ENCODE results near the gene MAEA. TPM values are rescaled to one million over a fixed set of nuclear protein-coding genes. Genes with fewer than 3 reads are reported as not detected.

The MAEA gene
- 10 to 100 TPM; 61.9 to 66.9 (median 65.3) TPM for total RNA-seq

DNA sequence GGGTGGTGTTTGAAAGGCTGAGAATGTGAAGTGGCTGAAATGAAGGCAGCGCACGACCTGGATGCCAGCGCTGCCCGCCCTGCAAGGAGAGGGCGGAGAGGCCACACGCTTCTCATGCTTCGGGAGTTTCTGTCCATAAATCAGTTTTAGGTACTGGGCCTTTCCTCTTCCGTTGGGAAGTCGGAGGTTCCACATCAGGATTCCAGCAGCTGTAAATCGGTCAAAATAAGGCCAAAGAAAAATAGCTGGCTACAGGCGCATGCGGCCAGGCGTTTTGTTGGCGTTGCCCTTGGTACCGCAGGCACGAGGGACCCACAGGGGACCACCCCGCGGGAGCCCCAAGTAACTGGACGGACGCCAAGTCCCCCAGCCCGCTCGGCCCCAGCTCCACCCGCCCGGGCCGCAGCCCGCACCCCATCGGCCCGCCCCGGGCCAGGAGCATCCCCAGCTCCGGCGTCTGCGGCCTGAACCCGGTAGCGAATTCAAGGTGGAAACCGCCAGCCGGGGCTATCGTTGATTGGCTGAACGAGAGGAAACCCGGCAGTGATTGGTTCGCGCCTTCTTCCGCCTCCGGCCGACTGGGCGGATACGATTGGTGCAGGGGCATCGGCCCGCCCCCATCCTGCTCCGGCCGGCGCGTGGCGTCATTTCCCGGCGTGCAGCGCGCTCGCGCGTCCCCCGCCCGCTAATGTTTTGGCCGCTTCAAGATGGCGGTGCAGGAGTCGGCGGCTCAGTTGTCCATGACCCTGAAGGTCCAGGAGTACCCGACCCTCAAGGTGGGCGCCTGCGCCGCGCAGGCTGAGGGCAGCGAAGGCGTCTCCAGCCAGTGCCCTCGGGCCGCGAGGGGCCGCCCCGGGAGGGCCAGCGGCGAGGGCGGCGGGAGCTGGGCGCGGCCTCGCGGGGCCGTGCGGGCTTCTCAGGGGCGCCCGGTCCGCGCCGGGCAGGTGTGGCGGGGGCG, at the start of gene MAEA:
TSS of gene MAEA (plus strand) at position 685 of the 958 bp plus-strand sequence. CDS start at position 708, 23 bp downstream.
- H3K27me3 Mint-ChIP-seq (ENCODE audit: low read depth): no peaks in the 10 kb centered on the region
- DNase-seq: peak; percentile 96
- H3K36me3 Mint-ChIP-seq (ENCODE audit: insufficient read depth): peaks cover 6% of the 10 kb centered on the region
- H3K4me3 Mint-ChIP-seq: peak within 1 kb of the TSS; percentile 92
- H3K4me1 Mint-ChIP-seq (ENCODE audit: low read depth): peaks cover 39% of the 10 kb centered on the region
- ATAC-seq: peak; percentile 96 to 97
- no peaks in the 10 kb centered on the region for H3K9me3 Mint-ChIP-seq

DNA sequence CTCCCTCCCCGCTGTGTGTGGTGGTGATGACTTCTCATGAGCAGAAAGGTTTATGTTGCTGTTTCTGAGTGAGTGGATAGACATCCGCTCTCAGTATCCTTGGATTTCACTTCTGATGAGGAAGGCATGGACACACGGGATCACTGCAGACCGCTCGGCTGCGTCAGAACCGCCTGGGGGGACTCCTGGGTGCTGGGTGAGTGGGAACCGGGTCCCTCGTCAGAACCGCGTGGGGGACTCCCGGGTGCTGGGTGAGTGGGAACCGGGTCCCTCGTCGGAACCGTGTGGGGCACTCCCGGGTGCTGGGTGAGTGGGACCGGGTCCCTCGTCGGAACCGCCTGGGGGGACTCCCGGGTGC, 49.8 kb upstream of the MAEA start:
- Mint-ChIP-seq H3K4me3 (no peak overlapping the region), H3K27me3 (ENCODE audit: low read depth) (no peaks in the 10 kb centered on the region), H3K9me3 (no peaks in the 10 kb centered on the region), H3K4me1 (ENCODE audit: low read depth) (peaks cover 33% of the 10 kb centered on the region), H3K36me3 (ENCODE audit: insufficient read depth) (peaks cover 12% of the 10 kb centered on the region)
- DNase-seq (no peak), ATAC-seq (no peak)

DNA sequence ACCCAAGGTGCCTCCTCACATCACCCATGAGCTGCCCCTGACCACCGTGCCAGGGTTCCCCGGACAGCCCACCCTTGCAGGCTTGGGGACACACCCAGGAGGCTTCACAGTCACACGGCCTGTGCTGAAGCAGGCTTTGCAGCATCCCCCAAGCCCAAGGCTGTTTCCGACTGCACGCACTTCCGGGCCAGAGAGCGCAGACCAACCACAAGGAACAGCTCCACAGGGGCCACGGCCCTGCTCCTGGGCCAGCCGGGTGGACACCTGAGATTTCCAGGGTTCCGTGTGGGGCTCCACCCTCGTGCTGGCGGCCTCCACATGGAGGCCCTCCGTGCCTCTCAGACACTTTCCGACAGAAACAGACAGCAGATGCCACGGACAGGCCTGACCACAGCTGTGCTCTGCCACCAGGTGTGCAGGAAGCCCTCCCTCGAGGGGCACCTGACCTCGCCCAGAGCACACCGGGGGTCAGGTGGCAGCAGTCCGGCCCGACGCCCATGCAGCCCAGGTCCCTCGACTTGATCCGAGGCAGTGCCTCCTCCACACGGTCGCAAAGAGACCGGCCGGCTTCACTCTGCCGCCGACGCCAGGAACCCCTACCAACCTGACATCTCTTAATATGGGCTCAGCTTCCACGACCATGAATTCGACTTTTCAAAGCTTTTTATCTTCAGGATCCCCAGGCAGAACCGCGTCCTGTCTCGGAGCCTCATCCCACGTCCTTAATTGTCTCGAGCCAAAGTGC, 48.8 kb upstream of the MAEA start:
- ATAC-seq (no peak), DNase-seq (no peak)
- Mint-ChIP-seq H3K36me3 (ENCODE audit: insufficient read depth) (peaks cover 5% of the 10 kb centered on the region), H3K9me3 (no peaks in the 10 kb centered on the region), H3K4me3 (no peak overlapping the region), H3K4me1 (ENCODE audit: low read depth) (peaks cover 41% of the 10 kb centered on the region), H3K27me3 (ENCODE audit: low read depth) (no peaks in the 10 kb centered on the region)

DNA sequence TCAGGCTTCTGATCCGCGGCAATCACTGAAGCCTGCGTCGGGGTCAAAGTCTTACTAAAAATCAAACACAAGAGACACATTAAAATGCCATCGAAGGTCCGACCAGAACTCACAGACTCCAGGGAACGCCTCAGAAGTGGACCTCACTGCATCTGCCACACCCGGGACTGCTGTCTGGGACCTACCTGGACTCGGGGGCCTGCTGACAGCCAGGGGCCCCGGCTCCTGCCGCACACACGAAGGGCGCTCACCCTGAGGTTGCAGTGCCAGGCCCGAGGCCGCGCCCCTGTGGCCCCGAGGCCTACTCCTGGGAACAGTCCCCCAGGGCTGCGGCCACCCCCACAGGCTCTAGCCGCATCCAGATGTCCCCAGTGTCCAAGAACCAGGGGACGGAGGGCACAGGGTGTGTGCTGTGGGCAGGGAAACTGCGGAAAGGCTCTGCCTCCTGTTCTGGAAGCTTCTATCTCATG, 48.2 kb upstream of the MAEA start:
- H3K27me3 Mint-ChIP-seq (ENCODE audit: low read depth): no peaks in the 10 kb centered on the region
- no peak for ATAC-seq
- no peaks in the 10 kb centered on the region for H3K9me3 Mint-ChIP-seq
- DNase-seq: no peak
- H3K4me3 Mint-ChIP-seq: no peak overlapping the region
- H3K36me3 Mint-ChIP-seq (ENCODE audit: insufficient read depth): peaks cover 5% of the 10 kb centered on the region
- peaks cover 47% of the 10 kb centered on the region for H3K4me1 Mint-ChIP-seq (ENCODE audit: low read depth)

DNA sequence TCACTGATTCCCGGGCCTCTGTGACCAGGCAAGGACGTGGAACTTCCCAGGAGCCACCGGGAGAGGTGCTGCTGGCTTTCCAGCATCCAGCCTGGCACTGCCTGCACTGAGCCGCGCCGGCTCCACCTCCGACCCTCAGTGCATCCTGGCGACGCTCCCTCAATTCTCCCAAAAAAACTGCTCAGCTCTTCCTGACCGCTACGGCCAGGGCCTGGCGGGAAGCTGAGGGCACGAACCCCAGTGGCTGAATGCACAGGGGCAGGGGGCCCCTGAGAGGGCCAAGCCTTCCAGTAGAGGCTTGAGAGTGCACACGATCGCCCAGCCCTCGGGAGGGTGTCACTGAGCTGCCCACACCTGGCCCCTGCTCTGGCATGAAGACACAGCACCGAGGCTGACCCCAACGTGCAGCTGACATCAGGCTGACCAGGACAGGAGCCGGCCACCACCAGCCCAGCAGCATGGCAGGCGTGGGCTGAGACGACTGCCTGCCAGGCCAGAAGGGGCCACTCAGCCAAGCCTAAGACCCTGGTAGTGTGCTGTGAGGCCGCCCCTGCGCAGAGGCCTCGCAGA, 47.7 kb upstream of the MAEA start:
- Mint-ChIP-seq H3K36me3 (ENCODE audit: insufficient read depth) (peaks cover 5% of the 10 kb centered on the region), H3K9me3 (no peaks in the 10 kb centered on the region), H3K27me3 (ENCODE audit: low read depth) (no peaks in the 10 kb centered on the region), H3K4me3 (no peak overlapping the region), H3K4me1 (ENCODE audit: low read depth) (peaks cover 53% of the 10 kb centered on the region)
- DNase-seq: no peak
- ATAC-seq: no peak

DNA sequence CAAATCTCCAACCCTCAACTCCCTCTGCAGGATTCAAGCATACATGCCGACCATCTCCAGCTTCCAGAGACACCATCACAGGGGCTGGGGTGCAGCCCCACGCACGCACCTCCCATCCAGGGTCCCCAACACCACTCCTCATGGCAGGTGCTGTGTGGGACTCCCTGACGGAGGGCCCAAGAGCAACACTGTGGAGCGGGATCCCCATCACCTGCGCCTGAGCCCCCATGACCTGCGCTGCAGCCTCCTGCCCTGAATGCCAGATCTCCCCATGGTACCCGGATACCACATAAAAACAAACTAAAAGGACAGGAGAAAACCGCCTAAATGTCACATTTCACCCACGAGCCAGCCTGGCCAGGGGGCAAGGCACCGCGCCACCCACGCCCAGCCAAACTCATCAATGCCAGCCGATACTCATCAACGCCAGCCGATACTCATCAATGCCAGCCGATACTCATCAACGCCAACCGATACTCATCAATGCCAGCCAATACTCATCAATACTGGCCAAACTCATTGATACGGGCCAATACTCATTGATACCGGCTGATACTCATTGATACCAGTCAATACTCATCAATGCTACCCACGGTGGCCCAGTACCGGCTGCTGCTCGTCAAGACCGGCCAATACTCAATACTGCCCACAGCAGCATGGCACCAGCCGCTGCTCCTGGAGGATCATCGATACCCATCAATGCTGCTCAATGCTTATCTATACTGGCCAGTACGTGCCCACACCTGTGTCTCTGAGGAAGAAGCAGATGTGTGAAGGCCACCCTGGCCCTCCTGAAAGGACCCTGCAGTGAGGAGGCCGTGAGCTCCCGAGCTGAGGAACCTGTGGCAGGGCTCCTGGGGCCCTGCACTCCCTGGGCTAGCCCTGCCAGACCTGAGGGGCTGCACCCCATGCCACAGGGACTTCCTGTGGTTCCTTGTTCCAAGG, 46.9 kb upstream of the MAEA start:
- no peak overlapping the region for H3K4me3 Mint-ChIP-seq
- peaks cover 5% of the 10 kb centered on the region for H3K36me3 Mint-ChIP-seq (ENCODE audit: insufficient read depth)
- DNase-seq (no peak), ATAC-seq (no peak)
- peaks cover 54% of the 10 kb centered on the region for H3K4me1 Mint-ChIP-seq (ENCODE audit: low read depth)
- no peaks in the 10 kb centered on the region for H3K27me3 Mint-ChIP-seq (ENCODE audit: low read depth)
- no peaks in the 10 kb centered on the region for H3K9me3 Mint-ChIP-seq

DNA sequence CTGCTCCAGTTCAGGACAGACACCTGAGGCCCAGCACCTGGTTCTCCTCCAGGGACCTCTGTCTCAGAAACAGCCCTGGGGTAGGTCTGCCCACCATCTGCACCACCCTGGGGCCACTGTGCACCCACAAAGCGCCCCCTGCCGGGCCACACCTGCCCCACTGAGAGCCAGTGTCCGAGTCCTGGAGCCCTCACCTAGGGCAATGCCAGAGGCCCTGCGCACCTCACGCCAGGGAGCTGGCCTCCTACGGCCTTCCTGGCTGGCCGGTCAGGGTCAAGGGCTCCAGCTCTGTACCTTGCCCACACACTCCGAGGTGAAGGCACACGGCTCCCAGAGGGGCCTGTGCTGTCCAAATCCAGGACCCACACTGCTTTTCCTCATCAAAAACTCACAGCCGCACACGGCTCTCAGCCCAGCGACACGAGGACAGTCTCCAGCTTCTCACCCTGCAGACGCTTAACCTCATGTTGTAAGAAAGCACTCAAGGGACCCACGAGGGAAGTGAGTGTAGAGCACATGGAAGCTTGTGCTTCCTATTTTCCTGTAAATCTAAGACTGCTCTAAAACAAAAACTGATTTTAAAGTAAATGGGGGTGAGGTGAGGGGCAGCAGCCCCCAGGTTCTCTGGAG, 46.1 kb upstream of the MAEA start:
- Mint-ChIP-seq H3K27me3 (ENCODE audit: low read depth) (no peaks in the 10 kb centered on the region), H3K4me3 (no peak overlapping the region), H3K36me3 (ENCODE audit: insufficient read depth) (peaks cover 5% of the 10 kb centered on the region), H3K4me1 (ENCODE audit: low read depth) (peaks cover 54% of the 10 kb centered on the region), H3K9me3 (no peaks in the 10 kb centered on the region)
- no peak for ATAC-seq
- no peak for DNase-seq

DNA sequence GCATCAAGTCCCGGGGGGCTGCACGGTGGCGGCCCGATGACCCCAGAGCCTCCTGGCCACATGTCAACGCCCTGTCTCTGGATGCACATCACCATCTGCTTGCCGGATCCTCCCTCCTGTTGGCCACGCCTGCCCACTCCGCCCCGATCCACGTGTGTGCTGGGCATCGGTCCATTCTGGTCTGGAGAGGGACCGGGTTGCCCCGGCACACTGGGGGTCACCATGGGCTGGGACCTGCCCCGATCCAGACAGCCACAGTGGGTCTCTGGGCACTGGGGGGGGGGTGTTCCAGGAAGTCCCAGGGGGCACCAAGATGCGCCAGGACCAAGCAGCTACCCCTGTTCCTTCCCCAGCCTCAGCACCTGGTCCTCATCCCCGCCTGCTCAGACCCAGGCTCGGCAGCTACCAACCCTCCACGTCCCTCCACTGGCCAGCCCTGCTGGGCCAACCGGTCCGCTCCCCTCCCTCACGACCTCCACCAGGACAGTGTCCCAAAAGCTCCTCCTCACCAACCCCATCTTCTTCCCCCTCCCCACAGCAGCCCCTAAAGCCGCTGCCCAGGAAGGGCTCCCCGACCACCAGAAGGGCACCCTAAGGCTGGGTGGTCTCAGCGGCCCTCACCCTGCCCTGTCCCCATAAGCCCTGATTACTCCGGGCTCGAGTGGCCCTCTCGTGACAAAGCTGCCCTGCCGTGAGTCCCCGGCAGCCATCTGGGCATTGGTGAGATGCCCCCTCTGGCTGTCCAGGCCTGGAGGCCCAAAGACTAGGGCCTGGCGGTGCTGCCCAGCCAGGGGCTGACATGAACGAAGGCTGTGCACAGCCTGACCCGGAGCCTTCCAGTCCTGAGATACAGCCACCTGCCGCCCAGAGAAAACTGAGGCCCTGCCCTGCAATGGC, 45.4 kb upstream of the MAEA start:
- Mint-ChIP-seq H3K36me3 (ENCODE audit: insufficient read depth) (peaks cover 2% of the 10 kb centered on the region), H3K9me3 (no peaks in the 10 kb centered on the region), H3K4me3 (peak overlapping the region; percentile 56), H3K27me3 (ENCODE audit: low read depth) (no peaks in the 10 kb centered on the region), H3K4me1 (ENCODE audit: low read depth) (peaks cover 51% of the 10 kb centered on the region)
- ATAC-seq (no peak), DNase-seq (no peak)

DNA sequence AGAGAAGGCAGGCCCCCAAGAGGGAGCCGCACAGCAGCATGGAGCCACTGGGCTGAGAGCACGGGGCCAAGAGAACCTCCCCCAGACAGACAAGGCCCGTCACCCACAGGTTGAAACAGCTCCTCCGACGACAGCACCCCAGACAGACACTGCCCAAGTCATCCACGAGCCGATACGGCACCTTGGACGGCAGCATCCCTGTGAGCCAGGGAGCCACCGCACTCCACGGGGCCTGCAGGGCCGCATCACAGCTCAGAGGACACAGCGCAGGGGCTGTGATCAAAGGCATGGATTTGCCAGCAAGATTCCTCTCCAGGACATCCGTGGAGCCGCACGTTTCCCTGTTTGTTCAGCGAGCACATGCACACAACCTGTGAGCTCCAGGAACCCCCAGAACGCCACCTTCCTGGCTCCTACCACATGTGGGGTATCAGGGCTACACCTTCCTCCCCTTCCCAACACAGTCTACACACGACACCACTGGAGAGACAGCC, 44.7 kb upstream of the MAEA start:
- Mint-ChIP-seq H3K4me1 (ENCODE audit: low read depth) (peaks cover 55% of the 10 kb centered on the region), H3K36me3 (ENCODE audit: insufficient read depth) (peaks cover 2% of the 10 kb centered on the region), H3K9me3 (no peaks in the 10 kb centered on the region), H3K4me3 (peak overlapping the region; percentile 56), H3K27me3 (ENCODE audit: low read depth) (no peaks in the 10 kb centered on the region)
- DNase-seq: no peak
- no peak for ATAC-seq

DNA sequence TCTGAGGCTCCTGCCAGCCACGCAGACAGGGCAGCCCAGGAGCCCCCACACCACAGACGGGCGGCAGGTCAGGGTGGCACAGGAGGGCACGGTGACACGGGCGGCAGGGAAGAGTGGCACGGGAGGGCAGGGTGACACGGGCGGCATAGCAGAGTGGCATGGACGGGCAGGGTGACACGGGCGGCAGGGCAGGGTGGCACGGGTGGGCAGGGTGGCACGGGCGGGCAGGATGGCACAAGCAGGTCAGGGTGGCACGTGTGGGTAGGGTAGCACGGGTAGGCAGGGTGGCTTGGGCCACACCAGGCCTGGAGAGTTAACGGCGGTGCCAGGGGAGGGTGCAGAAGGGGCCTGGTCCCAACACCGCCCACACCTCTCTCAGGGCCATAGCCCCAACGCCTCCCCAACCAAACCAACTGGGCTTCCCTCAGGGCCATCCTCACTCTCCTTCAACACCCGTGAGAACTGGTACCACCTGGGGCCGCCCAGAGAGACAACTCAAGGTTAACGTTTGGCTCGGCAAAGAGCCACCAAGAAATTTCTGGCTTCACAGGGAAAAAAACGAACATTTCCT, 44.1 kb upstream of the MAEA start:
- ATAC-seq: no peak
- no peak for DNase-seq
- H3K9me3 Mint-ChIP-seq: no peaks in the 10 kb centered on the region
- peak overlapping the region; percentile 89 for H3K4me3 Mint-ChIP-seq
- peaks cover 60% of the 10 kb centered on the region for H3K4me1 Mint-ChIP-seq (ENCODE audit: low read depth)
- H3K27me3 Mint-ChIP-seq (ENCODE audit: low read depth): no peaks in the 10 kb centered on the region
- peaks cover 2% of the 10 kb centered on the region for H3K36me3 Mint-ChIP-seq (ENCODE audit: insufficient read depth)

DNA sequence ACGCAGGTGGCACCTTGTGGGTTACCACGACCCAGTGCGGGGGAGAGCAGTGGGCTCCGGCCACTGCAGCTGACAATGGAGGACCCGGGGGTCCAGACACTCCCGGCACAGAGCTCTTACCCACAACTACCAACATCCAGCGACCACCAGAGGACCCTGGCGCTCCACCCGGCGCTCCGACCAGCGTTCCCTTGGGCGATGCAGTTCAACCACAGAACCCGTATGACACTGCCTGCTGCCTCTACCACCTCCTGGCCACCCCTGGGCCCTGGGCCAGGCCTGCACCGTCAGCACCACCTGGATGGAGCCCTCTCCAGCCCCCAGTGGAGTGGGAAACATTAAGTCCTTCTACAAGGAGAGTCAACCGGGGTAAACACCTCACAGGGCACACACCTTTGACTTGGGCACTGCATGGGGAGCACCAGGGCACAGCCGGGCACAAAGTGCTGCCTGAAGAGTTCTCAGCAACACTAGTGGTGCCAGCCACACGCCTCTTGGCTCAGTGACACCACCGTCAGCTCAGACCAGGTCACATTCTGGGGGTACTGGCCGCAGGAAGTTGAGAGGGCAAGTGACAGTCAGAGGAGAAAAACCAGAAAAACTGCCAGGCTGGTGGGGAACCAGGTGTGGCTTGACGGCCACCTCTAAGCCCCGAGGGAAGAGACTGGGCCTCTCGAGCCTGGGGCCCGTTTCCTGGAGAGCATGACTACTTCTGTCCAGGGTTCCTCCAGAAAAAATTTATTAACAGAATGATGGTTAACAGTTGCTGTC, 43.4 kb upstream of the MAEA start:
- no peaks in the 10 kb centered on the region for H3K27me3 Mint-ChIP-seq (ENCODE audit: low read depth)
- H3K36me3 Mint-ChIP-seq (ENCODE audit: insufficient read depth): peaks cover 2% of the 10 kb centered on the region

More for the DNA sequence above, 43.4 kb upstream of the MAEA start:
- Mint-ChIP-seq H3K9me3 (no peaks in the 10 kb centered on the region), H3K4me1 (ENCODE audit: low read depth) (peaks cover 67% of the 10 kb centered on the region), H3K4me3 (peak overlapping the region; percentile 89)
- ATAC-seq: no peak
- DNase-seq: no peak
